H1 (cell line): ENCODE measurements around the gene UGT1A1. TPM values are rescaled to one million over a fixed set of nuclear protein-coding genes. Genes with fewer than 3 reads are reported as not detected.

ENCODE experiments used
- CTBP2 ChIP-seq: IDR thresholded peaks from 2 replicates; pipeline ENCODE4 v1.7.0; 2011; ENCODE audit warnings: borderline replicate concordance, mild to moderate bottlenecking, moderate library complexity, mixed read lengths, low read length; ENCODE audit not compliant: insufficient read depth, insufficient read length
- E2F6 ChIP-seq: IDR thresholded peaks from 2 replicates; pipeline ENCODE4 v1.6.1; 2012; ENCODE audit warnings: inconsistent platforms
- JUND ChIP-seq: IDR thresholded peaks from 2 replicates; pipeline ENCODE4 v1.6.1; 2011; ENCODE audit warnings: mild to moderate bottlenecking, improper control_type of control experiment, low read length
- RXRA ChIP-seq: IDR thresholded peaks from 2 replicates; pipeline ENCODE4 v1.6.1; 2011; ENCODE audit warnings: low read depth, mild to moderate bottlenecking, low read length, moderate library complexity; ENCODE audit not compliant: insufficient read depth
- YY1 ChIP-seq: IDR thresholded peaks from 2 replicates; pipeline ENCODE4 v1.6.1; 2011; ENCODE audit warnings: low read depth, mild to moderate bottlenecking, low read length
- polyA plus RNA-seq, 7 experiments: library from polyadenylated mRNA; depleted of rRNA in 3 of 7; stranded (reverse) in 5 of 7; unstranded in 2 of 7; fragments of >200 nt in 5 of 7; fragments of 200-250 nt in 2 of 7; gene quantifications; 1 replicate in 5 of 7; 2 replicates in 1 of 7; 4 replicates in 1 of 7; pipeline versions ENCODE4 v1.2.1 to v1.2.3, GENCODE V29; 2011 to 2013; ENCODE audit warnings: missing spikeins in 2 of 7, mixed read lengths in 2 of 7
- total RNA-seq: library from RNA; stranded (reverse); fragmentation: NEBNext Ultra II Directional; extraction: Animal tissue kit (Norgen Biotek cat#: 25700); gene quantifications from 2 replicates; pipeline ENCODE4 v1.2.1, GENCODE V29; 2021

UGT1A1 gene
- total and polyA plus RNA-seq, 2 of the 8 experiments (the other 6 are each of a cell fraction or from before 2014, with no cell fraction given): not detected

- TF ChIP-seq RXRA (no peak), E2F6 (no peak), JUND (no peak), YY1 (no peak), CTBP2 (no peak)
These were observed 13.8 kb downstream of the UGT1A1 start (continued) for GRCh38 chr2:233773854-233774253.
